Stimulated activated CD8-positive, alpha-beta memory T cell treated with anti-CD3 and anti-CD28 coated beads, Interleukin-15, amount 100 ng/mL, for 1 hour (primary cell): ENCODE results near the gene FMN1.

Experiments used
- DNase-seq: peaks from one replicate; pipeline ENCODE4 v3.0.0-alpha.2; 2020; ENCODE audit warnings: low read depth

Gene FMN1

DNA sequence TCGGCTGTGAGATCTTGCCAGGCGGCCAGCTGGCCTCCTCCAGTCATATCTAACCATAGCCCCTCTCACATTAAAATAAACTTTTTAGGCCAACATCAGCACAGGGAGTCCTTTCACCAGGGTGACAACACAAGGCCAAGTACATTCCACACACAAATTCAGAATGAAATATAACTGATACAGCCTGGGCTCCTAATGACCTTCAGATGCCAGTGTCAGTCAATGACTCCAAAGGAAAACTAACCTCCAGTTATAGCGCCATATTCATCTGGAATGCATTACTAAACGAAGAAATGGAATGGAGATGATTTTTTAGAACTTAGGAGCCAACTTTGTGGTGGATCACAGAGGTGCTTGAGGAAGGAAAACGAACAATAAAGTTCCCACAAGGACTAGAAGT lies 271.3 kb downstream of the FMN1 start:
- no peak for DNase-seq

DNA sequence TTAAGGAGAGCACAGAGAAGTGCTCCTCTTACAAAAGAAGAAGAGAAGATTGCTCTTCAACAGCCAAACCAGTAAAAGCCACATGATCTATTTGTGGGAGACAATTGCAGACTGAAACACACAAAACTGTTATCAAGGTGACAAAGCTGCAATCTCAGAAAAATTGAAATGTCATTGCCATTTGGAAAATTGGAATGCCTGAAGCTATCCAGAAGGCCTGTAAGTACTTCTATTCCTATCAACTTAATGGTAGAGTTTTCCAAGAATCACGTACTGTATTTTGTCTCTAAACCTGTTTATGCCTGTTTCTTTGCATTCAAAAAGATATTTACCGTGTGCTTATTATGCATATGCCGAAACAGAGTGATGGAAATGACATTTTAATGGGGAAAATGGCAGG lies 272.0 kb downstream of the FMN1 start:
- no peak for DNase-seq

DNA sequence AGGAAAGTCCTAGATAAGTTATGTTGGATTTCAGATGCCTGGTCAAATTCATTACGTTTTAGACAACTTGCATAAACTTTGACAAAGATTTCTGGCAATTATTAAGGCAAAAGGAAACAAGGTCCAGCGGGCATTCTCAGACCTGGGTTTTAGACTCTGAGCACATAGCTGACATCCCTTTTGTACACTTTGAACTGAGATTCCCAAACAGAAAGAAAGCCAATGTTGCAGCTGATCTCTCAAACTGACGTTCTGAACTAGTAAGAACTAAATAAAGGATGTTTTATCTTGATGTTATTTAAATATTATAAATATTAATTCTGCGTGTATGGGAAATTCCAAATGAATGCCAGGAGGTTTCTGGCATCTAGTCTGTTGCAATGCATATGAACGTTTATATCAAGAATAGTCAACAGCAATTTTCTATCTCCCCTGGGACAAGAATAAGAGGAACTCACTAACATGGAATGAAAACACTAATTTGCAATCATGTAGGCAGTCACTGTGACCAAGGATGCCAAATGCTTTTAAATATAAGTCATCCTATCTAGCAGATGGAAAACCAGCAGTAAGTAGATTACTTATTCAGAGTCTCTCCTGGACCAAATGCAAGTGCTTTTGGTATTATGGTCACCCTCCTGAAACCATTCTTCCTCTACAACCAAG lies 274.6 kb downstream of the FMN1 start:
- no peak for DNase-seq

DNA sequence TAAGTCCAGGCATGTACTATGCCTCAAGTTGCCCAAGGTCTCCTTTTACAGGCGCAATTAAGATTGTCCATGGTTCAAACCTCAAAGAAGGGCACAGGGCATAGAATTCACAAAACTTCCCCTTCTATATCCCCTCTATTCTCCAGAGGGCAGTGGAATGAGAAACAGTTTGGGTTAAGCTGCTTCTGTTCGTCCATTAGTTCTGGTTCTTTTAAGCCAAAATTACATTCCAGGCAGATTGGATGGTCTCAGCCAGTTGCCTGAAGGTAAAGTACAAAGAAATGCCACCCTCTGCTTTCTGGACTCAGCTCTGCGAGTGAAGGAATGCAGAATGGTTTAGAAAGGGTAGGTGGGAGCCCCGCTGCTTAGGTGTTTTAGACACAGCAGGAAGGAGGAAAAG lies 276.0 kb downstream of the FMN1 start:
- no peak for DNase-seq

DNA sequence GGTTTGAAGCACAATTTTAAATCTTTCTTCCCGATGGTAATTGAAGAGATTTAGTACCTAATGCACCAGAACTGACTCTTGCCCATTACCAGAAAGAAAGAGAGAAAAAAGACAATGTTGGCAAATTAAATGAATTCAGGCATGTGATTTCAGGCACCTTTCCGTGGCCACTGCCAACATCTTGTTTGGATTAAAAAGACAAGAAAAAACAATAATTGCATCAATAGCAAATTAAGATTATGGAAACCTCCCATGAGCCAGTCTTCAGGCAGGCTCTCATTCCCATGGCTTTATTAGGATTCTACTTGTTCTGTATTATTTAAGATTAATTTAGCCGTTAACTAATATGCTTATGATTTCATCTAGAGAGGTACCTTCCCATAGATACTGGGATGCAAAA lies 283.7 kb downstream of the FMN1 start:
- no peak for DNase-seq

- no peak for DNase-seq
Measured at GRCh38 chr15:32909431-32909830, 285.1 kb downstream of the FMN1 start.

- no peak for DNase-seq
Measured at GRCh38 chr15:32908872-32909271, 285.6 kb downstream of the FMN1 start.

DNA sequence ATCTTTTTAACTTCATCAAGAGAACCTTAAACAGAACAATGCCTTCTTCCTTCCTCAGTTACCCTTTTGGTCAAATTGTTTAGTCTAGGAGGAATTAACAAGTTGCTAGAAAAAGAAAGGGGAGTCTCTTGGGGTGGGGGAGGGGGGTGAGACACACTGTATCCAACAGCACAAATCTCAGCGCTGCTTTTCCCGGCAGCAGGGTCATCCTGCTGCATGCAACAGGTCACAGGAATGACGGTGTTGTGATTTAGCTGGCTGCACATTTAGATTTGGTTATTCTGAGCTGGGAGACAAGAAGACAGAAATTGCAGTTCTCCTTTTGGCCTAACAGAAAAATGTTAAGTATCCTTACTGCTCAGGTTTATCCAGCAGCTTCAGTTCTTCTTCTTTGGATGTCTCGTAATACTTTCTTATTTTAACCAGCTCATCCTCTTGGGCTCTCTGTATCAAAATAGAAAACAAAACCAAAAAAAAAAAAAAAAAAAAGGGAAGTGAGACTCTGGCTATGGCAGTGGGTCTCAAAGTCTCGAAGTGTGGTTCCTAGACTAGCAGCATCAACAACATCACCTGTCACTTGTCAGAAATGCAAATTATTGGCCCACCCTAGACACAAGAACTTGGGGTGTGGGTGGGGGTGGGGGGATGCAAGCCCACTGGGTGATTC lies 286.2 kb downstream of the FMN1 start:
- DNase-seq = no peak

DNA sequence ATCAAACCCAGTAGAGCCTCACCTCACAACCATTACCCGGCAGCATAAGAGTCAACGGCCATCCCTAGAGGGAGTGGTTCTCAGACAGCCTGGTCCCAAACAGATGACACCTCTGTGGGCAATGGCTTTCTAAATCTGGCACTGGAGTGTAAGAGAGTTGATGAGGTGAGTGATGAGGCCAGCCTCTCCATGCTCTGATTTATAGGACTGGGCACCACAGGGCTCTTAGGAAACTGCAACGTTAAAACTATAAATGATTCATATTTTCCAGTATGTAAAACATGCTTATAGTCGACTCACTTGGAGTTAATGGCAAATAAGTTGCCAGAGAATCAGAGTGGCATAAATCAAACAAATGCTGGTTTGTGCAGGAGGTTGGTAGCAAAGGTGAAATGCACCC lies 289.0 kb downstream of the FMN1 start:
- DNase-seq = no peak

DNA sequence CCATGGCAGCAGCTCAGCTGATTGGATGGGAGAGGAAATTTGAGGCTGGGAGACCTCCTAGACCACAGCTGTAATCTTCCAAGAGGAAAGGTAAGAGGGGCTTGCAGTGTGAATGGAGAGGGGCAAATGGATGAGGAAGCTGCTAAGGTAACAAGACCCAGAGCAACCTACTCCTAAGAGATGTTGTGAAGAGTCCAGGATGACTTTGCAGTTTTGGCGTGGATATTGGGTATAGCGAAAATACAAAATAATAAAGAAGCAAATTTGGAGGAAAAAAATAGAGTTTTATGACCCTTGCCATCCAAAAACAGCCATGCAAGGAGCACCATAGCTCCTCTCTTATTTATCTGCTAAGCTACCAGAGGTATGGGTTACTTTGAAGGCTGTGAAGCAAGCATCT lies 290.1 kb downstream of the FMN1 start:
- DNase-seq = no peak

- DNase-seq = no peak
Measured at GRCh38 chr15:32903591-32904290, 290.8 kb downstream of the FMN1 start.

- no peak for DNase-seq
Measured at GRCh38 chr15:32901995-32902394, 292.5 kb downstream of the FMN1 start.

GRCh38 chr15:32901192-32901591 lies 293.3 kb downstream of the FMN1 start:
- no peak for DNase-seq

GRCh38 chr15:32899126-32899596 lies 295.4 kb downstream of the FMN1 start:
- DNase-seq = no peak

DNA sequence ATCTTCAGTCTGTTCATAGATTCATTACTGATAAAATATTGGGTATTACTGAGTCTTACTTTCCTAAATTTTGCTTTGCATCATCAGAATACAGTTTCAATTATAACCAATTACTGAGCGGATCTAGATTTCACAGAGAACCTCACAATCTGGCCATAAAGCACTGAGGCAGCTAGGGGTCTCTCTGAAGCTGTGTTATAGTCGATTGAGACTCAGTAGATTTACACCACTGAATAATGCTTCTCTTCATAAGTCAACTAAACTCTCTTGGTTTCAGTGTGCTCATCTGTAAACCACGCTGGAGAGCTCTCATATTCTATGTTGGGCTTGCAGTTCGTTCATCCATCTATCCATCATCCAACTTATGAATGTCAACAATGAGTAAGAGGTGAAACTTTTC lies 296.1 kb downstream of the FMN1 start:
- DNase-seq = no peak

GRCh38 chr15:32893421-32893820 lies 301.1 kb downstream of the FMN1 start:
- no peak for DNase-seq

DNA sequence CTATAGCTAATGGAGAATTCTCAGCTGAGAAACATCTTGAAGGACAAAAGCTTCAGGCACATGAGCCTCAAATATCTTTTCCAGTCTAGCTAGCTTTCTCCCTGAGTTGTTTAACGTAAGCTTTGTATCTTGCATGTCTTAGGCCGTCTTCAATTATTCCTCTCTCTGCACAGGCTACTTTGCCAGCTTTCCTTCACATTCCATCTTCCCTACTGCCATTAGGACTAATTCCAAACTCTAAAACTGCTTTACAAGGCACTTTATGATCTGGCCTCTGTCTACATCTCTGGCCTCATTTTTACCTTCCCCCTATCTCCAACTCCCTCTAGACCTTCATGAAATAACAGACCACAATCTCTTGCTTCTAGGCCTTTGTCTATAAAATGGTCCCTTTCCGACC lies 305.3 kb downstream of the FMN1 start:
- DNase-seq = no peak

GRCh38 chr15:32888221-32888761 lies 306.2 kb downstream of the FMN1 start:
- DNase-seq = no peak

- DNase-seq = no peak
Measured at GRCh38 chr15:32887090-32887489, 307.4 kb downstream of the FMN1 start.

- no peak for DNase-seq
Measured at GRCh38 chr15:32886459-32886858, 308.1 kb downstream of the FMN1 start.

- no peak for DNase-seq
Measured at GRCh38 chr15:32885713-32886112, 308.8 kb downstream of the FMN1 start.

GRCh38 chr15:32884146-32884545 lies 310.4 kb downstream of the FMN1 start:
- no peak for DNase-seq

DNA sequence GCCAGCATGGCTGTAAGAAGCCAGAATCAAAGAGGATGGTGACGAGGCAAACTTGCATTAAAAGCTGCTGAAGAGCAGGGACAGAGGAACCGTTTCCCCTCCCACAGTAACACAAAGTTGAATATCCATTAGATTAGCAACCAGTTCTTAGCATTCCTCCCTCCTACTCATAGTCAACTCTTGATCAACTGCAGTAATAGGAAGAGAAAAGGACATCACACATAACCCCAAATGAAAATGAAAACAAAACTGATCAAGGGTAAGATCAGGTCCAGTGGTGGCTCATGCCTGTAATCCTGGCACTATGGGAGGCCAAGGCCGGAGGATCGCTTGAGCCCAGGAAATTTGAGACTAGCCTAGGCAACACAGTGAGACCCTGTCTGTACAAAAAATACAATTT lies 311.6 kb downstream of the FMN1 start:
- no peak for DNase-seq
